Vagina (tissue), 2 donors: ENCODE measurements around the gene ENTPD2. TPM values are rescaled to one million over a fixed set of nuclear protein-coding genes. Genes with fewer than 3 reads are reported as not detected.

ENCODE experiments used
- DNase-seq, 2 donors: peaks; one replicate each; pipeline ENCODE4 v3.0.0-alpha.2; 2017; ENCODE audit errors: extremely low spot score in 2 of 2
- H3K27ac ChIP-seq: fragments of 200-600 bp; sonication (generic); one replicate; pipeline ENCODE4 v1.5.1; 2019
- H3K27me3 ChIP-seq: fragments of 200-600 bp; sonication (generic); one replicate; pipeline ENCODE4 v1.5.1; 2019
- H3K36me3 ChIP-seq, 2 donors: fragments of 200-600 bp; sonication (generic); one replicate each; pipeline ENCODE4 v1.5.1; 2017 to 2019
- H3K4me1 ChIP-seq: fragments of 200-600 bp; sonication (generic); one replicate; pipeline ENCODE4 v1.5.1; 2019
- H3K4me3 ChIP-seq, 2 donors: fragments of 200-600 bp; sonication (generic); 1 replicate in 1 of 2; 2 replicates in 1 of 2; pipeline ENCODE4 v1.5.1; 2016 to 2019
- H3K9me3 ChIP-seq: fragments of 200-600 bp; sonication (generic); one replicate; pipeline ENCODE4 v1.5.1; 2019
- CTCF ChIP-seq, 3 experiments: fragments of 450-650 bp in 2 of 3; fragments of 200-600 bp in 1 of 3; sonication (generic) in 1 of 3; IDR thresholded peaks; one replicate each; pipeline ENCODE4 v1.5.1; 2017 to 2019; ENCODE audit warnings: antibody characterized with exemption in 3 of 3, mild to moderate bottlenecking in 2 of 3, moderate library complexity in 2 of 3
- POLR2A ChIP-seq, 2 donors: fragments of 450-650 bp; IDR thresholded peaks; one replicate each; pipeline ENCODE4 v1.6.1; 2017; ENCODE audit warnings: antibody characterized with exemption in 2 of 2, mild to moderate bottlenecking in 2 of 2, moderate library complexity in 2 of 2
- POLR2AphosphoS5 ChIP-seq, 2 donors: sonication (generic); formaldehyde crosslinking; IDR thresholded peaks; one replicate each; pipeline ENCODE4 v1.9.0; 2017; ENCODE audit warnings: antibody characterized with exemption in 2 of 2, mild to moderate bottlenecking in 2 of 2, low read depth in 1 of 2; ENCODE audit not compliant: insufficient read depth in 1 of 2
- intact Hi-C: fragments of 100-400 bp; cut with DNase I; formaldehyde crosslinking; loops from one replicate; pipeline ENCODE4 v1.15.1; 2023
- total RNA-seq: library from RNA; depleted of rRNA; stranded (reverse); fragments of >200 nt; gene quantifications from one replicate; pipeline ENCODE4 v1.2.3, GENCODE V29; 2016

Gene ENTPD2
- total RNA-seq, 1 donor from 2014 or later, result 4.9 TPM

GRCh38 chr9:137082925-137083290 is 29.0 kb upstream of the ENTPD2 start:
- Histone ChIP-seq H3K27me3 (no peaks in the 10 kb centered on the region), H3K4me3 (no peak overlapping the region), H3K27ac (peak overlapping the region; percentile 90), H3K4me1 (peaks cover 65% of the 10 kb centered on the region), H3K36me3 (peaks cover 0 to 34% of the 10 kb centered on the region in 2 donors), H3K9me3 (no peaks in the 10 kb centered on the region)
- intact Hi-C loops, result no loop called here
- no peak for DNase-seq
- TF ChIP-seq POLR2AphosphoS5 (IDR thresholded peaks at IDR 0.05; ENCODE audit: insufficient read depth in 1 of 2, low read depth in 1 of 2) (no peak), POLR2A (IDR thresholded peaks at IDR 0.05) (no peak), CTCF (IDR thresholded peaks at IDR 0.05) (no peak)

GRCh38 chr9:137082222-137082924 is 28.5 kb upstream of the ENTPD2 start:
- no peak for TF ChIP-seq POLR2AphosphoS5 (IDR thresholded peaks at IDR 0.05; ENCODE audit: insufficient read depth in 1 of 2, low read depth in 1 of 2)
- no peak for TF ChIP-seq POLR2A (IDR thresholded peaks at IDR 0.05)
- no peak for TF ChIP-seq CTCF (IDR thresholded peaks at IDR 0.05)
- no peak for DNase-seq
- Histone ChIP-seq H3K9me3 (no peaks in the 10 kb centered on the region), H3K27me3 (no peaks in the 10 kb centered on the region), H3K36me3 (peaks cover 0 to 34% of the 10 kb centered on the region in 2 donors), H3K4me3 (no peak overlapping the region), H3K27ac (peak overlapping the region; percentile 90), H3K4me1 (peaks cover 62% of the 10 kb centered on the region)
- intact Hi-C loops, result no loop called here

DNA sequence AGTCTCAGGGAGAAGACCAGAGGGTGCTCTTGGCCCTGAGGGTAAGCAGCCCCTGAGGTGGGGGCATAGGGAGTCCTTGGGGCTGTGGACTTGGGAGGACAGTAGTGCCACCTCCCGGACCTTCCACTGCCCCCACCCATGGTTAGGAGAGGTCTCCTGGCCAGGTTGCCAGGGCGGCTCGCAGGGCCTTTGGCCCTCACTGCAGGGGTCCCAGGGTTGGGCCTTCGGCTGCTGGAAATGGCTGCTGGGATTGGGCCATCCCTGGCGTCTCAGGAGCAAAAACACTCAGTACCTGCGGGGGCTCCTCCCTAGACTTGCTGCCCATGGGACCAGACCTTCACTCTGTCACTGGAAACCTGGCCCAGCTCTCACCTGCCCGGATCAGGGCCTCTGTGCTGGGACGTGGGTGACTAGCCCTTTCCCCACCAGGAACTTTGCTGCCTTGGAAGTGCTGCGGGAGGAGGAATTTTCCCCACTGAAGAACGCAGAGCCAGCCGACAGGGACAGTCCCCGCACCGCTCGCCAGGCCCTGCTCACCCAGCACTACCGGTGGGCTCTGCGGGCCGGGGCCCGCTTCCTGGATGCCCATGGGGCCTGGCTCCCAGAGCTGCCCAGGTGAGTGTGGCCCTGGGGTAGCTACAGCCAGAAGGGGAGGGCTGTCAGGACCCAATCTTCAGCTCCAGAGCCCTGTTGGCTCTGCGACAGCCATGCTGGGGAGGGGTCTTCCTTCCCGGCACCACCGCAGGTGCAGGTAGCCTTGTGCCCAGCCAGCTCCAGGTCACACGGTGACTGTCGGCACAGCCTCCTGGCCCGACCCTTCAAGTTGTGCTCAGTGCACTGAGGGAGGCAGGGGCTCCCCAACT is 26.6 kb upstream of the ENTPD2 start:
- DNase-seq, result no peak
- peaks cover 54% of the 10 kb centered on the region for H3K4me1 ChIP-seq
- TF ChIP-seq CTCF (IDR thresholded peaks at IDR 0.05) (no peak), POLR2A (IDR thresholded peaks at IDR 0.05) (no peak)
- peaks cover 0 to 34% of the 10 kb centered on the region in 2 donors for H3K36me3 ChIP-seq
- intact Hi-C loops, result no loop called here
- H3K27me3 ChIP-seq, result no peaks in the 10 kb centered on the region
- H3K9me3 ChIP-seq, result no peaks in the 10 kb centered on the region
- H3K4me3 ChIP-seq, result no peak overlapping the region
- no peak overlapping the region for H3K27ac ChIP-seq

GRCh38 chr9:137079401-137079787 is 25.5 kb upstream of the ENTPD2 start:
- no peak overlapping the region for H3K4me3 ChIP-seq
- H3K27me3 ChIP-seq, result no peaks in the 10 kb centered on the region
- peaks cover 45% of the 10 kb centered on the region for H3K4me1 ChIP-seq
- H3K27ac ChIP-seq, result no peak overlapping the region
- no peak for DNase-seq
- no peaks in the 10 kb centered on the region for H3K9me3 ChIP-seq
- intact Hi-C loops, result no loop called here
- peaks cover 0 to 34% of the 10 kb centered on the region in 2 donors for H3K36me3 ChIP-seq
- TF ChIP-seq POLR2AphosphoS5 (IDR thresholded peaks at IDR 0.05; ENCODE audit: insufficient read depth in 1 of 2, low read depth in 1 of 2), result no peak
- TF ChIP-seq CTCF (IDR thresholded peaks at IDR 0.05), result no peak
- TF ChIP-seq POLR2A (IDR thresholded peaks at IDR 0.05), result no peak
